Activated naive CD8-positive, alpha-beta T cell treated with anti-CD3 and anti-CD28 coated beads, Interleukin-2, amount 10 ng/mL, durations not matched to agents 7 days and 5 days (primary cell): Measurements from ENCODE around the gene NSUN2. TPM values are rescaled to one million over a fixed set of nuclear protein-coding genes. Genes with fewer than 3 reads are reported as not detected.

Experiments used
- ATAC-seq: fragments of 150-1000 bp; cut with Tn5 transposase; one replicate; pipeline ENCODE4 v1.10.0; 2021; ENCODE audit warnings: low read depth, moderate library complexity
- POLR2A ChIA-PET: fragments of 350-600 bp; sonication (Branson Sonifier 250); formaldehyde crosslinking; loops from one replicate; lab custom pipeline; 2021; ENCODE audit warnings: antibody characterized with exemption; lab: Charles Lee
- DNase-seq: peaks from one replicate; pipeline ENCODE4 v3.0.0; 2021
- H3K27ac Mint-ChIP-seq: one replicate; pipeline ENCODE4 v1.8.0; 2022; ENCODE audit warnings: mild to moderate bottlenecking, mixed read lengths
- H3K27me3 Mint-ChIP-seq: one replicate; pipeline ENCODE4 v1.8.0; 2022; ENCODE audit warnings: mild to moderate bottlenecking, moderate library complexity, mixed read lengths
- H3K36me3 Mint-ChIP-seq: one replicate; pipeline ENCODE4 v1.8.0; 2021; ENCODE audit warnings: mild to moderate bottlenecking, mixed read lengths
- H3K4me1 Mint-ChIP-seq: one replicate; pipeline ENCODE4 v1.8.0; 2021; ENCODE audit warnings: mixed read lengths
- H3K4me3 Mint-ChIP-seq: one replicate; pipeline ENCODE4 v1.8.0; 2022; ENCODE audit warnings: mild to moderate bottlenecking, moderate library complexity, mixed read lengths
- H3K9me3 Mint-ChIP-seq: one replicate; pipeline ENCODE4 v1.8.0; 2021; ENCODE audit warnings: mixed read lengths
- total RNA-seq, 2 experiments: library from RNA; stranded (reverse); gene quantifications; one replicate each; pipeline ENCODE4 v1.2.3, GENCODE V29; 2021

The NSUN2 gene
- total RNA-seq, 2 experiments from 2014 or later, result 75.0 to 78.2 TPM

GRCh38 chr5:6608016-6608415 is 24.8 kb downstream of the NSUN2 start:
- Mint-ChIP-seq H3K27me3 (no peaks in the 10 kb centered on the region), H3K27ac (no peak overlapping the region), H3K4me3 (no peak overlapping the region), H3K36me3 (peaks cover 24% of the 10 kb centered on the region), H3K9me3 (no peaks in the 10 kb centered on the region), H3K4me1 (peaks cover 7% of the 10 kb centered on the region)
- DNase-seq, result no peak
- POLR2A ChIA-PET, result no interaction called here
- no peak for ATAC-seq

- H3K9me3 Mint-ChIP-seq, result no peaks in the 10 kb centered on the region
- H3K4me3 Mint-ChIP-seq, result no peak overlapping the region
- no peak overlapping the region for H3K27ac Mint-ChIP-seq
- no peak for DNase-seq
- ATAC-seq, result no peak
- H3K27me3 Mint-ChIP-seq, result no peaks in the 10 kb centered on the region
- peaks cover 23% of the 10 kb centered on the region for H3K36me3 Mint-ChIP-seq
- H3K4me1 Mint-ChIP-seq, result peaks cover 4% of the 10 kb centered on the region
- POLR2A ChIA-PET, result no interaction called here
These were observed 25.3 kb downstream of the NSUN2 start for GRCh38 chr5:6607559-6607936.

- Mint-ChIP-seq H3K36me3 (peaks cover 24% of the 10 kb centered on the region), H3K9me3 (no peaks in the 10 kb centered on the region), H3K27me3 (no peaks in the 10 kb centered on the region), H3K4me3 (no peak overlapping the region), H3K27ac (no peak overlapping the region), H3K4me1 (peaks cover 4% of the 10 kb centered on the region)
- ATAC-seq, result no peak
- DNase-seq, result no peak
- POLR2A ChIA-PET, result interaction anchor here (0.6 kb wide), 1 partner anchor 13 kb away, joined by 3 read pairs; no protein-coding TSS in a partner anchor
These were observed 25.8 kb downstream of the NSUN2 start for GRCh38 chr5:6606884-6607558.

- Mint-ChIP-seq H3K36me3 (peaks cover 34% of the 10 kb centered on the region), H3K27me3 (no peaks in the 10 kb centered on the region), H3K4me3 (no peak overlapping the region), H3K4me1 (peaks cover 3% of the 10 kb centered on the region), H3K9me3 (no peaks in the 10 kb centered on the region), H3K27ac (no peak overlapping the region)
- DNase-seq (no peak), ATAC-seq (no peak)
- POLR2A ChIA-PET, result no interaction called here
These were observed 27.9 kb downstream of the NSUN2 start for GRCh38 chr5:6604946-6605345.

GRCh38 chr5:6604341-6604740 is 28.5 kb downstream of the NSUN2 start:
- Mint-ChIP-seq H3K36me3 (peaks cover 32% of the 10 kb centered on the region), H3K4me3 (no peak overlapping the region), H3K9me3 (no peaks in the 10 kb centered on the region), H3K27me3 (no peaks in the 10 kb centered on the region), H3K27ac (no peak overlapping the region), H3K4me1 (peaks cover 3% of the 10 kb centered on the region)
- POLR2A ChIA-PET, result no interaction called here
- ATAC-seq (no peak), DNase-seq (no peak)

- Mint-ChIP-seq H3K27ac (no peak overlapping the region), H3K4me3 (no peak overlapping the region), H3K4me1 (peaks cover 3% of the 10 kb centered on the region), H3K9me3 (no peaks in the 10 kb centered on the region), H3K36me3 (peaks cover 33% of the 10 kb centered on the region), H3K27me3 (no peaks in the 10 kb centered on the region)
- ATAC-seq (no peak), DNase-seq (no peak)
- POLR2A ChIA-PET, result no interaction called here
These were observed 29.2 kb downstream of the NSUN2 start for GRCh38 chr5:6603643-6604042.

GRCh38 chr5:6602441-6602840 is 30.4 kb downstream of the NSUN2 start:
- Mint-ChIP-seq H3K4me1 (no peaks in the 10 kb centered on the region), H3K4me3 (no peak overlapping the region), H3K27ac (no peak overlapping the region), H3K36me3 (peaks cover 36% of the 10 kb centered on the region), H3K27me3 (no peaks in the 10 kb centered on the region), H3K9me3 (no peaks in the 10 kb centered on the region)
- POLR2A ChIA-PET, result no interaction called here
- DNase-seq, result no peak
- ATAC-seq, result no peak

- no peaks in the 10 kb centered on the region for H3K4me1 Mint-ChIP-seq
- no peak for ATAC-seq
- no peak for DNase-seq
These were observed 31.0 kb downstream of the NSUN2 start for GRCh38 chr5:6601816-6602215.

GRCh38 chr5:6601271-6601670 is 31.6 kb downstream of the NSUN2 start:
- POLR2A ChIA-PET, result no interaction called here
- Mint-ChIP-seq H3K27ac (no peak overlapping the region), H3K4me3 (no peak overlapping the region), H3K4me1 (no peaks in the 10 kb centered on the region), H3K27me3 (no peaks in the 10 kb centered on the region), H3K36me3 (peaks cover 38% of the 10 kb centered on the region), H3K9me3 (no peaks in the 10 kb centered on the region)
- no peak for DNase-seq
- no peak for ATAC-seq

More at GRCh38 chr5:6601816-6602215, 31.0 kb downstream of the NSUN2 start:
- Mint-ChIP-seq H3K9me3 (no peaks in the 10 kb centered on the region), H3K4me3 (no peak overlapping the region), H3K27me3 (no peaks in the 10 kb centered on the region), H3K36me3 (peaks cover 38% of the 10 kb centered on the region), H3K27ac (no peak overlapping the region)
- POLR2A ChIA-PET, result no interaction called here

GRCh38 chr5:6599739-6600138 is 33.1 kb downstream of the NSUN2 start:
- DNase-seq (no peak), ATAC-seq (no peak)
- Mint-ChIP-seq H3K4me1 (no peaks in the 10 kb centered on the region), H3K27ac (no peak overlapping the region), H3K36me3 (peaks cover 39% of the 10 kb centered on the region), H3K27me3 (no peaks in the 10 kb centered on the region), H3K4me3 (no peak overlapping the region), H3K9me3 (no peaks in the 10 kb centered on the region)
- POLR2A ChIA-PET, result no interaction called here

GRCh38 chr5:6598351-6598900 is 34.4 kb downstream of the NSUN2 start:
- Mint-ChIP-seq H3K9me3 (no peaks in the 10 kb centered on the region), H3K27me3 (no peaks in the 10 kb centered on the region), H3K27ac (no peak overlapping the region), H3K36me3 (peaks cover 38% of the 10 kb centered on the region), H3K4me3 (no peak overlapping the region), H3K4me1 (no peaks in the 10 kb centered on the region)
- DNase-seq (no peak), ATAC-seq (no peak)
- POLR2A ChIA-PET, result no interaction called here

- H3K9me3 Mint-ChIP-seq, result no peaks in the 10 kb centered on the region
- DNase-seq (no peak), ATAC-seq (no peak)
- H3K27me3 Mint-ChIP-seq, result no peaks in the 10 kb centered on the region
- H3K4me1 Mint-ChIP-seq, result no peaks in the 10 kb centered on the region
- no peak overlapping the region for H3K4me3 Mint-ChIP-seq
- peaks cover 36% of the 10 kb centered on the region for H3K36me3 Mint-ChIP-seq
- POLR2A ChIA-PET, result no interaction called here
- H3K27ac Mint-ChIP-seq, result peak overlapping the region; percentile 34
These were observed 35.3 kb downstream of the NSUN2 start for GRCh38 chr5:6597557-6597956.

- DNase-seq, result no peak
- Mint-ChIP-seq H3K36me3 (peaks cover 28% of the 10 kb centered on the region), H3K4me3 (no peak overlapping the region), H3K9me3 (no peaks in the 10 kb centered on the region), H3K27ac (no peak overlapping the region), H3K27me3 (no peaks in the 10 kb centered on the region), H3K4me1 (peaks cover 2% of the 10 kb centered on the region)
- POLR2A ChIA-PET, result no interaction called here
- ATAC-seq, result no peak
These were observed 36.5 kb downstream of the NSUN2 start for GRCh38 chr5:6596388-6596787.

GRCh38 chr5:6595405-6595804 is 37.4 kb downstream of the NSUN2 start:
- H3K36me3 Mint-ChIP-seq, result peaks cover 20% of the 10 kb centered on the region
- no peak overlapping the region for H3K4me3 Mint-ChIP-seq
- POLR2A ChIA-PET, result no interaction called here
- ATAC-seq (no peak), DNase-seq (no peak)
- no peaks in the 10 kb centered on the region for H3K9me3 Mint-ChIP-seq
- peaks cover 6% of the 10 kb centered on the region for H3K4me1 Mint-ChIP-seq
- H3K27ac Mint-ChIP-seq, result no peak overlapping the region
- peaks cover 2% of the 10 kb centered on the region for H3K27me3 Mint-ChIP-seq
